Right atrium auricular region (tissue), 2 donors: ENCODE results near the gene QRFPR. TPM values are rescaled to one million over a fixed set of nuclear protein-coding genes. Genes with fewer than 3 reads are reported as not detected.

Experiments used
- DNase-seq: peaks from one replicate; pipeline ENCODE4 v3.0.0-alpha.2; 2019; ENCODE audit warnings: low spot score
- H3K27ac ChIP-seq, 2 donors: fragments of 200-600 bp; sonication (generic); 1 replicate in 1 of 2; 2 replicates in 1 of 2; pipeline ENCODE4 v1.5.1; 2016 to 2019
- H3K27me3 ChIP-seq, 2 donors: fragments of 200-600 bp; sonication (generic); one replicate each; pipeline versions ENCODE4 v1.5.1 to v1.6.0; 2017 to 2019
- H3K36me3 ChIP-seq: fragments of 200-600 bp; sonication (generic); one replicate; pipeline ENCODE4 v1.5.1; 2016
- H3K4me1 ChIP-seq, 2 donors: fragments of 200-600 bp; sonication (generic); one replicate each; pipeline versions ENCODE4 v1.5.1 to v1.6.0; 2017 to 2019
- H3K4me3 ChIP-seq, 2 donors: fragments of 200-600 bp; sonication (generic); 1 replicate in 1 of 2; 2 replicates in 1 of 2; pipeline ENCODE4 v1.5.1; 2017 to 2019; ENCODE audit warnings: mild to moderate bottlenecking in 1 of 2, moderate library complexity in 1 of 2
- H3K9me3 ChIP-seq, 2 donors: fragments of 200-600 bp; sonication (generic); one replicate each; pipeline ENCODE4 v1.5.1; 2019
- total RNA-seq, 2 donors: library from RNA; depleted of rRNA; stranded (reverse); fragments of >200 nt; gene quantifications; one replicate each; pipeline ENCODE4 v1.1.0, GENCODE V29; 2016
- TF ChIP-seq, protein P1 (sequence below), 2 donors: fragments of 200-600 bp; sonication (generic); IDR thresholded peaks; one replicate each; pipeline ENCODE4 v1.5.1; 2019; ENCODE audit warnings: antibody characterized with exemption in 2 of 2

The QRFPR gene
- total RNA-seq, 2 donors from 2014 or later: 1.6 to 1.8 TPM

DNA sequence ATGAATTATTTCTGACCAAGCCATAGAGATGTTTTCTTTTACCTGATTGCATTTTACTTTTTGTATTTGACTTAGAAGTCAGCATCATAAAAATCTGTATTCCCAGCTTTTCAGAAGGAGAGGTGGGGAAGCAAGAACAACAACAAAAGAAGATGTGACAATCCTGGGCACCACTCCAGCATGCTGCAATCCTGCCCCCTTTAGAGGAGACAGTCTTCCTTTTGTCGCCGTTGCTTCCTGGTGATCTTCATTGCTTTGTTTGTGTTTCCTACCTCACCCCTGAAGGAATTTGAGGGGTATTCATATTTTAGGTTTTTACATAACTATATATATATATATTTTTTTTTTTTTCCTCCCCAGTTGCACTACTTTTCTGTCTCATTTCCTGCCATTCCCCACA lies 3.7 kb downstream of the QRFPR start:
- Histone ChIP-seq H3K4me1 (peaks cover 0 to 12% of the 10 kb centered on the region in 2 donors), H3K4me3 (no peak overlapping the region), H3K9me3 (no peaks in the 10 kb centered on the region), H3K27ac (no peak overlapping the region), H3K36me3 (no peaks in the 10 kb centered on the region), H3K27me3 (no peaks in the 10 kb centered on the region)
- TF ChIP-seq, protein P1, sequence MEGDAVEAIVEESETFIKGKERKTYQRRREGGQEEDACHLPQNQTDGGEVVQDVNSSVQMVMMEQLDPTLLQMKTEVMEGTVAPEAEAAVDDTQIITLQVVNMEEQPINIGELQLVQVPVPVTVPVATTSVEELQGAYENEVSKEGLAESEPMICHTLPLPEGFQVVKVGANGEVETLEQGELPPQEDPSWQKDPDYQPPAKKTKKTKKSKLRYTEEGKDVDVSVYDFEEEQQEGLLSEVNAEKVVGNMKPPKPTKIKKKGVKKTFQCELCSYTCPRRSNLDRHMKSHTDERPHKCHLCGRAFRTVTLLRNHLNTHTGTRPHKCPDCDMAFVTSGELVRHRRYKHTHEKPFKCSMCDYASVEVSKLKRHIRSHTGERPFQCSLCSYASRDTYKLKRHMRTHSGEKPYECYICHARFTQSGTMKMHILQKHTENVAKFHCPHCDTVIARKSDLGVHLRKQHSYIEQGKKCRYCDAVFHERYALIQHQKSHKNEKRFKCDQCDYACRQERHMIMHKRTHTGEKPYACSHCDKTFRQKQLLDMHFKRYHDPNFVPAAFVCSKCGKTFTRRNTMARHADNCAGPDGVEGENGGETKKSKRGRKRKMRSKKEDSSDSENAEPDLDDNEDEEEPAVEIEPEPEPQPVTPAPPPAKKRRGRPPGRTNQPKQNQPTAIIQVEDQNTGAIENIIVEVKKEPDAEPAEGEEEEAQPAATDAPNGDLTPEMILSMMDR (IDR thresholded peaks at IDR 0.05): no peak
- DNase-seq: no peak

DNA sequence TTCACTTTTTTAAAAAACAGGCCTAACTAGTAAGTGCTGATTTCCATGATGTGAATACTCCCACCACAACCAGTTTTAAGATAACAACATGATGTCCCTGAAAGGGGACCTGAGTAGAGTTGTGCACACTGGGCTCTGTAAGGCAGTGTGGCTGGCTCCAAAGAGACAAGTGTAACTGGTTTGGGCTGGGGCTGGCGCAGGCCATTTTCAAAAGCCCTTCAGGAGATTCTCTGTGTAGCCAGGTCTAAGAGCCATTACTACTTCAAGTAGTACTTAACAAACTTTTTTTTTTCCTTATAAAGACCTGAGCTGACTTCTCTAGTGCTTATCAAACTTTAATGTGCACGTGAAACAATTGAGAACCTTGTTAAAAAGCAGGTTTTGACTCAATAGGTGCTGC lies 4.3 kb downstream of the QRFPR start:
- Histone ChIP-seq H3K27ac (no peak overlapping the region), H3K27me3 (no peaks in the 10 kb centered on the region), H3K4me1 (peaks cover 0 to 12% of the 10 kb centered on the region in 2 donors), H3K9me3 (no peaks in the 10 kb centered on the region), H3K4me3 (no peak overlapping the region), H3K36me3 (no peaks in the 10 kb centered on the region)
- TF ChIP-seq, protein P1 (IDR thresholded peaks at IDR 0.05): no peak
- no peak for DNase-seq

DNA sequence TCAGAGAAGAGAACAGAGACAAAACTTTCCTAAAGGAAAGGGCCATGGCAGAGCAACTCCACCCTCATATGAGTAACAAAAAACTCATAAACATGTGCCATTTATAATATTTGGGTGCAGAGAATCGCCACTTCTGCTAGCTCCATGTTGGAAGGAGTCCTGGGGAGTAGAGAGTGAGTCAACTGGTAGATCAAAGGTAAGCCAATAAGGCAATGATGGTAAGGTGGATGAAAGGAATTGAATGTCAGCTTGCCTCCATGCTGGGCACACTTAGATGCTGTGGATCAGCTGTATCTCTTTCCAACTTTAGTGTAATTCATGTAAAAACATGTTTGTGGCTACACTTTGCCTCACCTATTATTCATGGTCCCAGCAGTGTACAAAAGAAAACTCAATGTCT lies 4.7 kb downstream of the QRFPR start:
- Histone ChIP-seq H3K27ac (no peak overlapping the region), H3K27me3 (no peaks in the 10 kb centered on the region), H3K4me1 (peaks cover 0 to 12% of the 10 kb centered on the region in 2 donors), H3K9me3 (no peaks in the 10 kb centered on the region), H3K36me3 (no peaks in the 10 kb centered on the region), H3K4me3 (no peak overlapping the region)
- TF ChIP-seq, protein P1 (IDR thresholded peaks at IDR 0.05): no peak
- DNase-seq: no peak

DNA sequence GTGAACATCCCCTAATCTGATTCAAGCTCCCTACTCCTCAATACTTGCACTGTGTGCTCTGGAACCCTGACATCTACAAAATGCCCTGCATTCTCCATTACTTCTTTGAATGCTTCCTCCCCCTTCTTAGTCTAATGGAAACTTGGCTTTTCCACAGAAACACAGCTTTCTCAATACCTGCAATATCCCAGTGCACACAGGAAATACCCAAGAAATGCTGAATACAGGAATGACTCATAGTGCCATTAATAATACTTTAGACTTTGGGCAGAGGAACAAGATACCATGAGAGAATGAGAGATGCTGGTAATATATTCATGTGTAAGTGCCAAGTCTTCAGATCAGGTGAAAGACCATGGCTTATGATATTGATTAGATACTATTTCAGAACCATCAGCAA lies 5.6 kb downstream of the QRFPR start:
- TF ChIP-seq, protein P1 (IDR thresholded peaks at IDR 0.05): no peak
- H3K9me3 ChIP-seq: no peaks in the 10 kb centered on the region
- H3K4me1 ChIP-seq: peaks cover 0 to 4% of the 10 kb centered on the region in 2 donors
- DNase-seq: no peak
- no peak overlapping the region for H3K4me3 ChIP-seq
- H3K36me3 ChIP-seq: no peaks in the 10 kb centered on the region
- H3K27me3 ChIP-seq: no peaks in the 10 kb centered on the region
- H3K27ac ChIP-seq: no peak overlapping the region

DNA sequence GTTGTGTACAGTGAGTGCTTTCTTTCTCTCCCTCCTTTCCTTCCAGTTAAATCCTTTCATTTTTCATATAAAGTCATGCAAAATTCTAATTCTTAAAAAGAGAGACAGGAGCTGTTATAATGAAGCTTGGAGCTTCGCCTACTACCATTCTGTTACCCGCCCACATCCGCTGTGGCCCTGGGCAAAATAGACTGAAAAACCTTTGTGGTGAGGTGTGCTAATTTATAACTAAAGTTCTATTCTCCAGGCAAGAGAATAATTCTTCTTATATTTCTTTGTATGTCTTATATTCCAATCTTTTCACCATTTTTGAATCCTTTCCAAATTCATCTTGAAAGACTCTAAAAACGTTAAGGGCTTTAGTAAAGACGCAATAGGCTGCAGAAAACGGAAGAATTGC lies 7.0 kb downstream of the QRFPR start:
- Histone ChIP-seq H3K4me3 (no peak overlapping the region), H3K9me3 (no peaks in the 10 kb centered on the region), H3K36me3 (no peaks in the 10 kb centered on the region), H3K4me1 (no peaks in the 10 kb centered on the region), H3K27ac (no peak overlapping the region), H3K27me3 (no peaks in the 10 kb centered on the region)
- DNase-seq: no peak
- TF ChIP-seq, protein P1 (IDR thresholded peaks at IDR 0.05): no peak

DNA sequence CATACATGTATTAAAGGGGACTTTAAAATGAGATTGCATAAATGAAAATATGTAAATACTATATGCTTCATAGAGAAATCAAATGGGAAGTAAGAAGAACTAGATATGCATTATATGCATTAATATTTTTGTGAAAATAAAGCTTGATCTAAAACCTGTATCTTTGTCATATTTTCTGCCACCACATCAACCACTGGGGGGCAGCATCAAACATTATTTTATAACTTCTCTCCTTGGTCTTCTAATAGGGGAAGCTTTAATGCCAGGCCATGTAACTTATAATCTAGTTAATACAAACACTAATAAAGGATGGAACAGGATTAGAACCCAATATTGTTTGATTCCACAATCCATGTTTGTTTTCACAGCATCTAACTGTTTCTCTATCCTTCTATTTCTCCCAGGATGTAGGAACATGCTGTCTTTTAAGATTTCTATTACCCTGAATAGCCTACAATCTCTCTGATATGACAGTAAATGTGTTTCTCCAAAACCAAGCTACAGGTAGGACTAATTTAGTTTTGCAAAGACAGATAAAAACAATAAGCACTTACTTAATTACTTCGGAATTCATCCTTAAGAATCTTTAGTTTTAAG lies 10.0 kb downstream of the QRFPR start:
- peak; percentile 62 for DNase-seq
- TF ChIP-seq, protein P1 (IDR thresholded peaks at IDR 0.05): peak; percentile 53 to 74
- H3K4me1 ChIP-seq: no peaks in the 10 kb centered on the region
- no peak overlapping the region for H3K27ac ChIP-seq
- no peaks in the 10 kb centered on the region for H3K27me3 ChIP-seq
- no peaks in the 10 kb centered on the region for H3K36me3 ChIP-seq
- H3K4me3 ChIP-seq: no peak overlapping the region
- no peaks in the 10 kb centered on the region for H3K9me3 ChIP-seq
